HEK293 (cell line): ENCODE data around the gene CLSTN1.

ENCODE experiments used
- GLIS1 ChIP-seq: fragments of 450-650 bp; formaldehyde crosslinking; IDR thresholded peaks from 2 replicates; pipeline ENCODE4 v1.5.1; 2016; ENCODE audit warnings: missing biosample characterization, missing genetic modification characterization
- GLIS2 ChIP-seq: fragments of 450-650 bp; formaldehyde crosslinking; IDR thresholded peaks from 2 replicates; pipeline ENCODE4 v1.5.1; 2016; ENCODE audit warnings: missing biosample characterization, missing genetic modification characterization
- HOXD13 ChIP-seq: sonication (generic); formaldehyde crosslinking; IDR thresholded peaks from 2 replicates; pipeline ENCODE4 v1.8.0; 2022; ENCODE audit warnings: missing genetic modification reagents, borderline replicate concordance
- KLF16 ChIP-seq: fragments of 450-650 bp; formaldehyde crosslinking; IDR thresholded peaks from 2 replicates; pipeline ENCODE4 v1.5.1; 2017; ENCODE audit warnings: missing biosample characterization, missing genetic modification characterization
- KLF7 ChIP-seq: fragments of 450-650 bp; formaldehyde crosslinking; IDR thresholded peaks from 2 replicates; pipeline ENCODE4 v1.5.1; 2016; ENCODE audit warnings: missing biosample characterization, missing genetic modification characterization, borderline replicate concordance
- SP2 ChIP-seq: fragments of 450-650 bp; formaldehyde crosslinking; IDR thresholded peaks from 2 replicates; pipeline ENCODE4 v1.5.1; 2016; ENCODE audit warnings: missing biosample characterization, missing genetic modification characterization
- ZBTB20 ChIP-seq: fragments of 450-650 bp; formaldehyde crosslinking; IDR thresholded peaks from 2 replicates; pipeline ENCODE4 v1.5.1; 2016; ENCODE audit warnings: missing biosample characterization, missing genetic modification characterization
- ZBTB49 ChIP-seq: fragments of 450-650 bp; formaldehyde crosslinking; IDR thresholded peaks from 2 replicates; pipeline ENCODE4 v1.5.1; 2016; ENCODE audit warnings: missing biosample characterization, missing genetic modification characterization, low read depth
- ZBTB7A ChIP-seq: fragments of 450-650 bp; formaldehyde crosslinking; IDR thresholded peaks from 2 replicates; pipeline ENCODE4 v1.5.1; 2016; ENCODE audit warnings: low read depth, missing biosample characterization, missing genetic modification characterization
- ZFP37 ChIP-seq: fragments of 450-650 bp; formaldehyde crosslinking; IDR thresholded peaks from 2 replicates; pipeline ENCODE4 v1.5.1; 2016; ENCODE audit warnings: missing biosample characterization, missing genetic modification characterization
- ZNF114 ChIP-seq: fragments of 450-650 bp; formaldehyde crosslinking; IDR thresholded peaks from 2 replicates; pipeline ENCODE4 v1.5.0; 2017; ENCODE audit warnings: missing biosample characterization, missing genetic modification characterization
- ZNF157 ChIP-seq: fragments of 450-650 bp; formaldehyde crosslinking; IDR thresholded peaks from 2 replicates; pipeline ENCODE4 v1.5.1; 2016; ENCODE audit warnings: missing biosample characterization, missing genetic modification characterization
- ZNF169 ChIP-seq: fragments of 450-650 bp; formaldehyde crosslinking; IDR thresholded peaks from 2 replicates; pipeline ENCODE4 v1.5.1; 2016; ENCODE audit warnings: missing biosample characterization, missing genetic modification characterization
- ZNF175 ChIP-seq: fragments of 450-650 bp; formaldehyde crosslinking; IDR thresholded peaks from 2 replicates; pipeline ENCODE4 v1.5.1; 2016; ENCODE audit warnings: missing biosample characterization, missing genetic modification characterization
- ZNF221 ChIP-seq: fragments of 450-650 bp; formaldehyde crosslinking; IDR thresholded peaks from 2 replicates; pipeline ENCODE4 v1.5.1; 2017; ENCODE audit warnings: missing biosample characterization, missing genetic modification characterization, borderline replicate concordance
- ZNF350 ChIP-seq: fragments of 450-650 bp; formaldehyde crosslinking; IDR thresholded peaks from 2 replicates; pipeline ENCODE4 v1.5.0; 2017; ENCODE audit warnings: missing biosample characterization, mild to moderate bottlenecking, missing genetic modification characterization
- ZNF354C ChIP-seq: fragments of 450-650 bp; formaldehyde crosslinking; IDR thresholded peaks from 2 replicates; pipeline ENCODE4 v1.5.1; 2016; ENCODE audit warnings: missing biosample characterization, missing genetic modification characterization, low read depth, borderline replicate concordance
- ZNF549 ChIP-seq: fragments of 450-650 bp; IDR thresholded peaks from 2 replicates; pipeline ENCODE4 v1.5.1; 2018; ENCODE audit warnings: missing biosample characterization, missing genetic modification characterization, mild to moderate bottlenecking, inconsistent platforms, moderate library complexity
- ZNF658 ChIP-seq: fragments of 450-650 bp; formaldehyde crosslinking; IDR thresholded peaks from 2 replicates; pipeline ENCODE4; 2016; ENCODE audit warnings: missing biosample characterization, missing genetic modification characterization
- ZNF704 ChIP-seq: fragments of 450-650 bp; formaldehyde crosslinking; IDR thresholded peaks from 2 replicates; pipeline ENCODE4 v1.5.1; 2016; ENCODE audit warnings: missing biosample characterization, missing genetic modification characterization
- ZNF777 ChIP-seq: fragments of 450-650 bp; formaldehyde crosslinking; IDR thresholded peaks from 2 replicates; pipeline ENCODE4 v1.5.1; 2017; ENCODE audit warnings: missing biosample characterization, missing genetic modification characterization, borderline replicate concordance
- ZSCAN5A ChIP-seq: fragments of 450-650 bp; formaldehyde crosslinking; IDR thresholded peaks from 2 replicates; pipeline ENCODE4 v1.5.1; 2016; ENCODE audit warnings: missing biosample characterization, missing genetic modification characterization
- TF ChIP-seq, protein P1 (sequence below): fragments of 450-650 bp; formaldehyde crosslinking; IDR thresholded peaks from 2 replicates; pipeline ENCODE4 v1.5.1; 2017; ENCODE audit warnings: missing biosample characterization, missing genetic modification characterization
- TF ChIP-seq, protein P2 (sequence below): IDR thresholded peaks from 2 replicates; pipeline ENCODE4 v1.6.1; 2011; ENCODE audit warnings: mild to moderate bottlenecking, low read depth, low read length, borderline replicate concordance
- TF ChIP-seq, protein P3 (sequence below): fragments of 450-650 bp; IDR thresholded peaks from 2 replicates; pipeline ENCODE4 v1.5.1; 2018; ENCODE audit warnings: missing biosample characterization, missing genetic modification characterization
- TF ChIP-seq, protein P4 (sequence below): fragments of 450-650 bp; formaldehyde crosslinking; conservative IDR thresholded peaks from 2 replicates; pipeline ENCODE4 v1.5.1; 2016; ENCODE audit warnings: low read depth, missing biosample characterization, missing genetic modification characterization

CLSTN1 gene

GRCh38 chr1:9689011-9689706, 134.6 kb downstream of the CLSTN1 start (continued):
- no peak for TF ChIP-seq ZNF658 (tag by site-specific recombination)
- TF ChIP-seq KLF7 (tag by site-specific recombination) = no peak
- TF ChIP-seq SP2 = 0 out of 2 replicates have a peak, but pooled peaks have one; percentile 14
- no peak for TF ChIP-seq ZNF354C (tag by site-specific recombination)
- no peak for TF ChIP-seq ZNF350
- TF ChIP-seq, protein P1, sequence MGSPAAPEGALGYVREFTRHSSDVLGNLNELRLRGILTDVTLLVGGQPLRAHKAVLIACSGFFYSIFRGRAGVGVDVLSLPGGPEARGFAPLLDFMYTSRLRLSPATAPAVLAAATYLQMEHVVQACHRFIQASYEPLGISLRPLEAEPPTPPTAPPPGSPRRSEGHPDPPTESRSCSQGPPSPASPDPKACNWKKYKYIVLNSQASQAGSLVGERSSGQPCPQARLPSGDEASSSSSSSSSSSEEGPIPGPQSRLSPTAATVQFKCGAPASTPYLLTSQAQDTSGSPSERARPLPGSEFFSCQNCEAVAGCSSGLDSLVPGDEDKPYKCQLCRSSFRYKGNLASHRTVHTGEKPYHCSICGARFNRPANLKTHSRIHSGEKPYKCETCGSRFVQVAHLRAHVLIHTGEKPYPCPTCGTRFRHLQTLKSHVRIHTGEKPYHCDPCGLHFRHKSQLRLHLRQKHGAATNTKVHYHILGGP (tag by site-specific recombination) = no peak
- no peak for TF ChIP-seq ZBTB7A (tag by site-specific recombination)
- TF ChIP-seq KLF16 (tag by site-specific recombination) = no peak
- peak; percentile 88 for TF ChIP-seq ZNF777 (tag by site-specific recombination)
- TF ChIP-seq, protein P2, sequence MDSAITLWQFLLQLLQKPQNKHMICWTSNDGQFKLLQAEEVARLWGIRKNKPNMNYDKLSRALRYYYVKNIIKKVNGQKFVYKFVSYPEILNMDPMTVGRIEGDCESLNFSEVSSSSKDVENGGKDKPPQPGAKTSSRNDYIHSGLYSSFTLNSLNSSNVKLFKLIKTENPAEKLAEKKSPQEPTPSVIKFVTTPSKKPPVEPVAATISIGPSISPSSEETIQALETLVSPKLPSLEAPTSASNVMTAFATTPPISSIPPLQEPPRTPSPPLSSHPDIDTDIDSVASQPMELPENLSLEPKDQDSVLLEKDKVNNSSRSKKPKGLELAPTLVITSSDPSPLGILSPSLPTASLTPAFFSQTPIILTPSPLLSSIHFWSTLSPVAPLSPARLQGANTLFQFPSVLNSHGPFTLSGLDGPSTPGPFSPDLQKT = no peak
- no peak for TF ChIP-seq ZNF221
- TF ChIP-seq, protein P3, sequence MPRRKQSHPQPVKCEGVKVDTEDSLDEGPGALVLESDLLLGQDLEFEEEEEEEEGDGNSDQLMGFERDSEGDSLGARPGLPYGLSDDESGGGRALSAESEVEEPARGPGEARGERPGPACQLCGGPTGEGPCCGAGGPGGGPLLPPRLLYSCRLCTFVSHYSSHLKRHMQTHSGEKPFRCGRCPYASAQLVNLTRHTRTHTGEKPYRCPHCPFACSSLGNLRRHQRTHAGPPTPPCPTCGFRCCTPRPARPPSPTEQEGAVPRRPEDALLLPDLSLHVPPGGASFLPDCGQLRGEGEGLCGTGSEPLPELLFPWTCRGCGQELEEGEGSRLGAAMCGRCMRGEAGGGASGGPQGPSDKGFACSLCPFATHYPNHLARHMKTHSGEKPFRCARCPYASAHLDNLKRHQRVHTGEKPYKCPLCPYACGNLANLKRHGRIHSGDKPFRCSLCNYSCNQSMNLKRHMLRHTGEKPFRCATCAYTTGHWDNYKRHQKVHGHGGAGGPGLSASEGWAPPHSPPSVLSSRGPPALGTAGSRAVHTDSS (tag by site-specific recombination) = no peak
- TF ChIP-seq ZSCAN5A (tag by site-specific recombination) = no peak
- TF ChIP-seq ZBTB20 = peak; percentile 66; the same call in 1 of the 2 replicates
- no peak for TF ChIP-seq ZNF704 (tag by site-specific recombination)
- TF ChIP-seq ZNF157 (tag by site-specific recombination) = no peak
- no peak for TF ChIP-seq ZNF114 (tag by site-specific recombination)
- no peak for TF ChIP-seq ZNF175 (tag by site-specific recombination)
- TF ChIP-seq GLIS2 (tag by site-specific recombination) = peak; percentile 69
- no peak for TF ChIP-seq ZFP37
- TF ChIP-seq, protein P4, sequence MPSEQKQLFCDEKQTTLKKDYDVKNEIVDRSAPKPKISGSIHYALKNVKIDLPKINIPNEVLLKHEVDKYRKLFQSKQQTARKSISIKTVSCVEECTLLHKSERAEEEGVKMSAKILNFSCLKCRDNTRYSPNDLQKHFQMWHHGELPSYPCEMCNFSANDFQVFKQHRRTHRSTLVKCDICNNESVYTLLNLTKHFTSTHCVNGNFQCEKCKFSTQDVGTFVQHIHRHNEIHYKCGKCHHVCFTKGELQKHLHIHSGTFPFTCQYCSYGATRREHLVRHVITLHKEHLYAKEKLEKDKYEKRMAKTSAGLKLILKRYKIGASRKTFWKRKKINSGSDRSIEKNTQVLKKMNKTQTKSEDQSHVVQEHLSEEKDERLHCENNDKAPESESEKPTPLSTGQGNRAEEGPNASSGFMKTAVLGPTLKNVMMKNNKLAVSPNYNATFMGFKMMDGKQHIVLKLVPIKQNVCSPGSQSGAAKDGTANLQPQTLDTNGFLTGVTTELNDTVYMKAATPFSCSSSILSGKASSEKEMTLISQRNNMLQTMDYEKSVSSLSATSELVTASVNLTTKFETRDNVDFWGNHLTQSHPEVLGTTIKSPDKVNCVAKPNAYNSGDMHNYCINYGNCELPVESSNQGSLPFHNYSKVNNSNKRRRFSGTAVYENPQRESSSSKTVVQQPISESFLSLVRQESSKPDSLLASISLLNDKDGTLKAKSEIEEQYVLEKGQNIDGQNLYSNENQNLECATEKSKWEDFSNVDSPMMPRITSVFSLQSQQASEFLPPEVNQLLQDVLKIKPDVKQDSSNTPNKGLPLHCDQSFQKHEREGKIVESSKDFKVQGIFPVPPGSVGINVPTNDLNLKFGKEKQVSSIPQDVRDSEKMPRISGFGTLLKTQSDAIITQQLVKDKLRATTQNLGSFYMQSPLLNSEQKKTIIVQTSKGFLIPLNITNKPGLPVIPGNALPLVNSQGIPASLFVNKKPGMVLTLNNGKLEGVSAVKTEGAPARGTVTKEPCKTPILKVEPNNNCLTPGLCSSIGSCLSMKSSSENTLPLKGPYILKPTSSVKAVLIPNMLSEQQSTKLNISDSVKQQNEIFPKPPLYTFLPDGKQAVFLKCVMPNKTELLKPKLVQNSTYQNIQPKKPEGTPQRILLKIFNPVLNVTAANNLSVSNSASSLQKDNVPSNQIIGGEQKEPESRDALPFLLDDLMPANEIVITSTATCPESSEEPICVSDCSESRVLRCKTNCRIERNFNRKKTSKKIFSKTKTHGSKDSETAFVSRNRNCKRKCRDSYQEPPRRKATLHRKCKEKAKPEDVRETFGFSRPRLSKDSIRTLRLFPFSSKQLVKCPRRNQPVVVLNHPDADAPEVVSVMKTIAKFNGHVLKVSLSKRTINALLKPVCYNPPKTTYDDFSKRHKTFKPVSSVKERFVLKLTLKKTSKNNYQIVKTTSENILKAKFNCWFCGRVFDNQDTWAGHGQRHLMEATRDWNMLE (tag by site-specific recombination) = no peak
- TF ChIP-seq ZNF169 (tag by site-specific recombination) = no peak
- TF ChIP-seq GLIS1 (tag by site-specific recombination) = peak; percentile 90
- no peak for TF ChIP-seq HOXD13
- TF ChIP-seq ZBTB49 (tag by site-specific recombination) = no peak
- no peak for TF ChIP-seq ZNF549
